Ishikawa (cell line): Measurements from ENCODE around the gene KRT14.

ENCODE experiments used
- CEBPB ChIP-seq: IDR thresholded peaks from 2 replicates; pipeline ENCODE4 v1.6.1; 2012
- RAD21 ChIP-seq: IDR thresholded peaks from 2 replicates; pipeline ENCODE4 v1.6.1; 2012; ENCODE audit warnings: low read depth
- ZBTB7A ChIP-seq: IDR thresholded peaks from 2 replicates; pipeline ENCODE4 v1.6.1; 2012; ENCODE audit warnings: low read depth
- TF ChIP-seq, protein P1 (sequence below): IDR thresholded peaks from 2 replicates; pipeline ENCODE4 v1.6.1; 2012

DNA sequence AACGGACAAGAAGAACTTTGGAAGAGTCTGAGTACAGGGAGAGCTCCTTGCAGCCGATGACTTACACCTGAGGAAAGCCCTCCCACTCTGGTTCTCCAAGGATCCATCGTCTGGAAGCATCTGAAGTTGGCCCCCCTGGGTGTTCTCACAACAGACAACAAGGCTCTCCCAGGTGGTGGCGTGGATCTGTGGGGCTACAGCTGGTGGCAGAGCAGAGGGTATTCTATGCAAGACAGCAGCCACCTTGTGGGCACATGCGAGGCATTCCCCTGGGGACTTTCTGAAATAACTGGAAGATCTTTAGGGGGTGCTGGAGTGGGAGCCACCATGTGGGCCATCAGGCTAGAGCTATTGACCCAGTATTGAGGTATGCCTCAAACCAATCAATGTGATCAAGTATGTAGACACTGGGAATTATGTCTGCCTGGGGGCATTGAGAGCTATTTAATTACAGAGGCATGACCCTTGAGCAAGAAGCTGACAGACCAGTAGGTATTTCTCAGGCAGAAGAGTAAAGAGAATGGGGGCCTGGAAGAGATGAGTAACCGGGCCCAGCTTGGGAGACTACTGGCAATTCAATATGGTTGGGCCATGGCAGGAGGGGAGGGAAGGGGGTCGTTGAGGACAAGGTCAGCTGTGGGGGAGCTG lies 51.7 kb downstream of the KRT14 start:
- TF ChIP-seq ZBTB7A (no peak), RAD21 (no peak; the same call in 1 of the 2 replicates), CEBPB (no peak)
- TF ChIP-seq, protein P1, sequence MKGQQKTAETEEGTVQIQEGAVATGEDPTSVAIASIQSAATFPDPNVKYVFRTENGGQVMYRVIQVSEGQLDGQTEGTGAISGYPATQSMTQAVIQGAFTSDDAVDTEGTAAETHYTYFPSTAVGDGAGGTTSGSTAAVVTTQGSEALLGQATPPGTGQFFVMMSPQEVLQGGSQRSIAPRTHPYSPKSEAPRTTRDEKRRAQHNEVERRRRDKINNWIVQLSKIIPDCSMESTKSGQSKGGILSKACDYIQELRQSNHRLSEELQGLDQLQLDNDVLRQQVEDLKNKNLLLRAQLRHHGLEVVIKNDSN = no peak
